ENCODE measurements around the gene C7orf57. TPM values are rescaled to one million over a fixed set of nuclear protein-coding genes. Genes with fewer than 3 reads are reported as not detected.
"Not testable (repeated sequence)": the region's sequence is repeated elsewhere in the genome, so short reads cannot be mapped to it uniquely, and the experiment has no call there.

C7orf57 gene
- under 1 TPM in 2 of 4 donors, not detected in 2; 0.03 to 0.04 TPM for polyA plus RNA-seq
- long read RNA-seq, donor 1, result 0 reads
- long read RNA-seq, donor 2, result 0 reads
- long read RNA-seq, donor 3, result 0 reads
- long read RNA-seq, donor 4, result 0 reads
- long read RNA-seq, donor 5, result 0 reads
- long read RNA-seq, donor 6, result 0 reads
- long read RNA-seq, donor 7, result 0 reads
- long read RNA-seq, donor 8, result 0 reads
- long read RNA-seq, donor 9, result 0 reads
- long read RNA-seq, donor 10, result 0 reads

DNA sequence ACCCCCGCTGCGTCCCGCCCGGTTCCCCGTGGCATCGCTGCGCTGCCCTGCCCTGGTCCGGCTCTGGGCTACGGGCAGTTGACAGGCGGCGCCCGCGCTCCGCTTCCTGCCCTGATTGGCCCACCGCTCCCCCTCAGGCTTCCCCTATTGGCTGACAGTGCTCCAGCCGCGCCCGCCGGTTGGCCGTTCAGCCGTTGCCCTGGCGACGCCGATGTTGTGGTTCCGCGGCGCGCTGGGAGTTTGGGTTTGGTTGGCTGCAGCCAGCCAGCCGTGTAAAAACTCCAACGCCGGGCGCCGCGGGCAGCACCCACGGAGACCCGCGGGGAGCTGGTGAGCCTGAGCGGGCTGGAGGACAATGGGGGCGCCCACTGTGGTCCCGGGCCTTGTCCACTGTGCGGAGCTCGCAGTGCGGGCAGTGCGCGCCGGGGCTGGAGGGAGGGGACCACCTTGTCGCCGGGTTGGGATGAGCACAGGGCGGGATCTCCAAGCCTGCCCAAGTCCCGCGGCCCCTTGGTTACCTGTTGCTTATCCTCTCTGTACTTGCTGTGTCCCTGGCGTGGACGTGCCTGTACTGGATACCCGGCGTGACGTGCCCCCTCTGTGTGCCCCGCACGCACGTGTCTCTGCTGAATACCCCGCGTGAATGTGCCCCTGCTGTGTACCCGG lies at the start of gene C7orf57:
C7orf57 (plus strand) TSS at position 243 of the 666 bp plus-strand sequence. CDS start 766 bp downstream, outside the sequence.
- H3K4me1 ChIP-seq (ENCODE audit: control insufficient read depth in 3 of 3, insufficient read depth in 2 of 3, low read depth in 1 of 3, low read length in 2 of 3), result peaks cover 0 to 11% (median 4%) of the 10 kb centered on the region in 3 donors
- WGBS, 3 donors, result 1% methylated on average over 56 to 62 of the region's 62 CpGs
- H3K9me3 ChIP-seq (ENCODE audit: control insufficient read depth in 2 of 2, insufficient read depth in 1 of 2, low read depth in 1 of 2, low read length in 1 of 2), result no peaks in the 10 kb centered on the region
- DNase-seq (peak; percentile 90 to 91), FAIRE-seq (no peak)
- H3K27ac ChIP-seq (ENCODE audit: low read depth in 1 of 3, low read length in 2 of 3), result no peak within 1 kb of the TSS
- H3K36me3 ChIP-seq (ENCODE audit: control insufficient read depth in 3 of 3, insufficient read depth in 2 of 3, low read depth in 1 of 3, low read length in 3 of 3), result no peaks in the 10 kb centered on the region
- H3K4me3 ChIP-seq (ENCODE audit: low read depth in 1 of 3, low read length in 3 of 3), result peak within 1 kb of the TSS in 2 of 3 donors; percentile 48 to 66
- peaks cover 0 to 39% (median 5%) of the 10 kb centered on the region in 3 donors for H3K27me3 ChIP-seq (ENCODE audit: control insufficient read depth in 3 of 3, insufficient read depth in 3 of 3, low read length in 3 of 3)

DNA sequence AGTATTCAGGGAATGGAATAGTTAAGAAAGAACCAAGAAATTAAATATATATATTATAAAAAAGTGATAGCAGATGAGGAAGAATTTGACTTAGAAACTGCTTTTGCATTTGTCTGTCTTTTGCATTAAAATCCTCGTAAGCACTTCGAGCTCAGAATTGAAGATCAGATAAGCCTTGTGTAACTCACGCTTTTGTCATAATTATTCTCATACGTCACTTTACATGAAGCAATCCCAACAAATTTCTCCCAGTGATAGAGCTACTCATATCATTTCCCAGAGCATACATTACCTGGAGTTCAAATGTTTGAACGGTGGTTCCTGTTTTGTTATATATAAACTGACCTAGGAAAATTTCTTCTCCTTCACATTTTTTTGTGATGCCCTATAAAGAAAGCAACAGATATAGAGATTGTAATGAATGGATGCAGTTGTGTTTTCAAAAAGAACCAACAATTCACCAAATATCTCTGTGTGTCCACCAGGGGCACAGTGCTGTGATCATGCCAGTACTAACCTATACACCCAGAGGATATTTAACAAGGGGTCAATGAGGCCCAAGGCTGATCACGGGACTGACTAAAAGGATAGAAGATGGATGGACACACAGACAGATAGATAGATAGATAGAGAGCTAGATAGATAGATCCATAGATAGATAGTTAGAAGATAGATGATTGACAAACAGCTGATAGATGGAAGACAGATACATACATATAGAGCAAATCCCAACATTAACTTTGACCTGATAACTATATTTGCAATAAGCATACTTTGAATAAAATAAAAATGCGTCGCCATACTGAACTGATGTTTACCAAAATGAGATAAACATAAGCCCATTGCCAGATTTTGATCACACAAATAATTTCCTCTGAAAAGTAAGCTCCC lies 46.6 kb upstream of the C7orf57 start:
- no peak for FAIRE-seq
- WGBS, 3 donors, result 77 to 82% (median 81%) methylated on average over 8 of the region's 8 CpGs
- DNase-seq, result no peak

DNA sequence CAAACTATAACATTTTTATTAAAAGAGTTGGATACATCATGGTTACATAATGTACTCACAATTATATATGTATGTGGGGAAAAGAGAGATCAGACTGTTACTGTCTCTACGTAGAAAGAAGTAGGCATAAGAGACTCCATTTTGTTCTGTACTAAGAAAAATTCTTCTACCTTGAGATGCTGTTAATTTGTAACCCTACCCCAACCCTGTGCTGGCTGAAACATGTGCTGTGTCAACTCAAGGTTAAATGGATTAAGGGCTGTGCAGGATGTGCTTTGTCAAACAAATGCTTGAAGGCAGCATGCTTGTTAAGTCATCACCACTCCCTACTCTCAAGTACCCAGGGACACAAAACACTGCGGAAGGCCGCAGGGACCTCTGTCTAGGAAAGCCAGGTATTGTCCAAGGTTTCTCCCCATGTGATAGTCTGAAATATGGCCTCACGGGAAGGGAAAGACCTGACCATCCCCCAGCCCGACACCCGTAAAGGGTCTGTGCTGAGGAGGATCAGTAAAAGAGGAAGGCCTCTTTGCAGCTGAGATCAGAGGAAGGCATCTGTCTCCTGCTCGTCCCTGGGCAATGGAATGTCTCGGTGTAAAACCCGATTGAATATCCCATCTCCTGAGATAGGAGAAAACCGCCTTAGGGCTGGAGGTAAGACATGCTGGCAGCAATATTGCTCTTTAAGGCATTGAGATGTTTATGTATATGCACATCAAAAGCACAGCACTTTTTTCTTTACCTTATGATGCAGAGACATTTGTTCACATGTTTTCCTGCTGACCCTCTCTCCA lies 45.5 kb upstream of the C7orf57 start:
- H3K27me3 ChIP-seq (ENCODE audit: control insufficient read depth in 3 of 3, insufficient read depth in 3 of 3, low read length in 3 of 3); H3K36me3 ChIP-seq (ENCODE audit: control insufficient read depth in 3 of 3, insufficient read depth in 2 of 3, low read depth in 1 of 3, low read length in 3 of 3); H3K4me1 ChIP-seq (ENCODE audit: control insufficient read depth in 3 of 3, insufficient read depth in 2 of 3, low read depth in 1 of 3, low read length in 2 of 3); H3K4me3 ChIP-seq (ENCODE audit: low read depth in 1 of 3, low read length in 3 of 3); FAIRE-seq; H3K9me3 ChIP-seq (ENCODE audit: control insufficient read depth in 2 of 2, insufficient read depth in 1 of 2, low read depth in 1 of 2, low read length in 1 of 2): not testable (repeated sequence)
- H3K27ac ChIP-seq (ENCODE audit: low read depth in 1 of 3, low read length in 2 of 3), result peak overlapping the region in 1 of 3 donors; percentile 45
- 76 to 93% (median 84%) methylated on average over 10 of the region's 10 CpGs for WGBS, 3 donors
- peak in 1 of 2 donors; percentile 54 for DNase-seq

More for the DNA sequence above, 46.6 kb upstream of the C7orf57 start:
- Histone ChIP-seq H3K27me3 (ENCODE audit: control insufficient read depth in 3 of 3, insufficient read depth in 3 of 3, low read length in 3 of 3) (no peaks in the 10 kb centered on the region), H3K4me3 (ENCODE audit: low read depth in 1 of 3, low read length in 3 of 3) (no peak overlapping the region), H3K9me3 (ENCODE audit: control insufficient read depth in 2 of 2, insufficient read depth in 1 of 2, low read depth in 1 of 2, low read length in 1 of 2) (no peaks in the 10 kb centered on the region), H3K27ac (ENCODE audit: low read depth in 1 of 3, low read length in 2 of 3) (no peak overlapping the region), H3K36me3 (ENCODE audit: control insufficient read depth in 3 of 3, insufficient read depth in 2 of 3, low read depth in 1 of 3, low read length in 3 of 3) (no peaks in the 10 kb centered on the region), H3K4me1 (ENCODE audit: control insufficient read depth in 3 of 3, insufficient read depth in 2 of 3, low read depth in 1 of 3, low read length in 2 of 3) (no peaks in the 10 kb centered on the region)

DNA sequence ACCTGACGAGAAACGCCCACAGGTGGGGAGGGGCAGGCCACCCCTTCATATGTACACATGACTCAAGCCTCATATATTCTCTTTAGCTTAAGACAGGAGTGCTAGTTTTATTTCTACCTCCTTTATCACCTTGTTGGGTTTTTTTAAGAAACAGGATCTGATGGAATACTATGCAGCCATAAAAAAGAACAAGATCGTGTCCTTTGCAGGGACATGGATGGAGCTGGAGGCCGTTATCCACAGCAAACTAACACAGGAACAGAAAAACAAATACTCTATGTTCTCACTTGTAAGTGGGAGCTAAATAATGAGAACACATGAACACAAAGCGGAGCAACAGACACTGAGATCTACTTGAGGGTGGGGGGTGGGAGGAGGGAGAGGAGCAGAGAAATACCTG lies 44.8 kb upstream of the C7orf57 start:
- no peak overlapping the region for H3K4me3 ChIP-seq (ENCODE audit: low read depth in 1 of 3, low read length in 3 of 3)
- H3K36me3 ChIP-seq (ENCODE audit: control insufficient read depth in 3 of 3, insufficient read depth in 2 of 3, low read depth in 1 of 3, low read length in 3 of 3), result no peaks in the 10 kb centered on the region
- no peak overlapping the region for H3K27ac ChIP-seq (ENCODE audit: low read depth in 1 of 3, low read length in 2 of 3)
- H3K27me3 ChIP-seq (ENCODE audit: control insufficient read depth in 3 of 3, insufficient read depth in 3 of 3, low read length in 3 of 3), result no peaks in the 10 kb centered on the region
- H3K9me3 ChIP-seq (ENCODE audit: control insufficient read depth in 2 of 2, insufficient read depth in 1 of 2, low read depth in 1 of 2, low read length in 1 of 2), result no peaks in the 10 kb centered on the region
- no peaks in the 10 kb centered on the region for H3K4me1 ChIP-seq (ENCODE audit: control insufficient read depth in 3 of 3, insufficient read depth in 2 of 3, low read depth in 1 of 3, low read length in 2 of 3)
- DNase-seq (no peak), FAIRE-seq (no peak)
- 94 to 98% (median 96%) methylated on average over 5 of the region's 5 CpGs for WGBS, 3 donors

DNA sequence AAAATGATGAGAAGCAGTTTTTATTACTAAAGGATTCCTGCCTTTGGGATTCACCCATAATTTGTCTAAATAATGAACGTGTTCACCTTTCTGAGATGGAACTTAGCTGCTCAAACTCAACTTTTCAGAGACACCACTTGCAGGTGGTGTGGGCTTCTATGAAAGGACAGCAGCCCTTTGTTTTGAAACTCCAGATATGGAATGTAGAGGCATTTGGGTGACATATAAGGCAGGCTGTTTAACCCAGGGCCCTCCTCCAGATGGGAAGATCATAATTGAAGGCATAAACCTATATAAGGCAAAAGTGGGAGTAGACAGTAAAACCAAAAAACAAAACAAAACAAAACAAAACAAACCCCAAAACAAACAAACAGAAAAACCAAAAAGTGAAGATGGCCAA lies 44.1 kb upstream of the C7orf57 start:
- H3K4me3 ChIP-seq (ENCODE audit: low read depth in 1 of 3, low read length in 3 of 3), result peak overlapping the region in 1 of 3 donors; percentile 50
- H3K27ac ChIP-seq (ENCODE audit: low read depth in 1 of 3, low read length in 2 of 3), result peak overlapping the region; percentile 38 to 76 (median 69)
- H3K4me1 ChIP-seq (ENCODE audit: control insufficient read depth in 3 of 3, insufficient read depth in 2 of 3, low read depth in 1 of 3, low read length in 2 of 3), result no peaks in the 10 kb centered on the region
- no peaks in the 10 kb centered on the region for H3K36me3 ChIP-seq (ENCODE audit: control insufficient read depth in 3 of 3, insufficient read depth in 2 of 3, low read depth in 1 of 3, low read length in 3 of 3)
- no peak for DNase-seq
- H3K27me3 ChIP-seq (ENCODE audit: control insufficient read depth in 3 of 3, insufficient read depth in 3 of 3, low read length in 3 of 3), result no peaks in the 10 kb centered on the region
- no peak for FAIRE-seq
- WGBS, 3 donors, result 83 to 90% (median 87%) methylated on average over 1 of the region's 1 CpG
- no peaks in the 10 kb centered on the region for H3K9me3 ChIP-seq (ENCODE audit: control insufficient read depth in 2 of 2, insufficient read depth in 1 of 2, low read depth in 1 of 2, low read length in 1 of 2)

DNA sequence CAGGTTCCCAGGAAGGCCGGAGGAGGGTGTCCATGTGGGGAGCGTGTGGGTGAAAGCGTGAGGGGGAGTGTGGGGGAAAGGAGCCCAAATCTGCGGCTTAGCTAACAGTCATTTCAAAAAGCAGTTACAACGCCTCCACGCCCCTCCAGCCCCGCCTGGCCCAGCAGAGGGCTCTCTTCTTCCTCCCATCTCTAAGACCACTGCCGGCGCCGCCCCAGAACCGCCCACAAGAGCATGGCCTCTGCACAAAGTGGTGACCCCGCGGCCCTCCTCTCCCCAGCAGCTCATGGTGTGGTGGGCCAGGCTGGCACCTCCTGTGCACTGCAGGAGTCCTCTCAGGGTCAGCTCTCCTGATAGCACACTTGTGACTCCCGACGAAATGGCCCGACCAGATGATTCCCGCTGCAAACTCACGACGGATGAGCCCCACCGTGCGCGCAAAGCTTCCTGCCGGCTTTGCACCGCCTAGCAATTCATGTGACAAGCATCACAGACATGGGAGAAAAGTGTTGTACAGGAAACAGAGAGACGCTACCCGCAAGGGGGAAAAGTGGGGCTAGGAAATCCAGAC lies 43.5 kb upstream of the C7orf57 start:
- H3K27me3 ChIP-seq (ENCODE audit: control insufficient read depth in 3 of 3, insufficient read depth in 3 of 3, low read length in 3 of 3), result no peaks in the 10 kb centered on the region

DNA sequence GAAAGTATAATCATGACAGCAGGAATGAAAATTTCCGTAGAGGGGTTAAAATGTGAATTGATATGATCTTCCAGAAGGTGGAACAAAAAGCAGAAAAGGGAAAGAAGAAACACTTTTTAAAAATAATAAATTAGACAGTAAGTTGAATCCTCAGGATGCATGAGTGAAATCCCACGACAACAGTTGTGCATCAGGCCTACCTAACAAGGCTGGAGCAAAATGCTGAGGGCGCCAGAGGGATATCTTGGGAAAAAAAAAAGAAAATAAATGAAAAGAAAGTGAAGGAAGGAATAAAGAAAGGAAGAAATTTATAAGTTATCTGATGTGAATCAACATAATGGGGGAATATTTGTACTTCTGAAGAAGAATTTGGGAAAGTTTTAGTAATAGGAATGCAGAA lies 42.9 kb upstream of the C7orf57 start:
- H3K4me3 ChIP-seq (ENCODE audit: low read depth in 1 of 3, low read length in 3 of 3), result no peak overlapping the region
- FAIRE-seq (no peak), DNase-seq (no peak)
- 46 to 59% (median 59%) methylated on average over 3 of the region's 3 CpGs for WGBS, 3 donors
- peak overlapping the region in 2 of 3 donors; percentile 54 to 69 for H3K27ac ChIP-seq (ENCODE audit: low read depth in 1 of 3, low read length in 2 of 3)
- no peaks in the 10 kb centered on the region for H3K9me3 ChIP-seq (ENCODE audit: control insufficient read depth in 2 of 2, insufficient read depth in 1 of 2, low read depth in 1 of 2, low read length in 1 of 2)
- no peaks in the 10 kb centered on the region for H3K36me3 ChIP-seq (ENCODE audit: control insufficient read depth in 3 of 3, insufficient read depth in 2 of 3, low read depth in 1 of 3, low read length in 3 of 3)
- H3K27me3 ChIP-seq (ENCODE audit: control insufficient read depth in 3 of 3, insufficient read depth in 3 of 3, low read length in 3 of 3), result no peaks in the 10 kb centered on the region
- no peaks in the 10 kb centered on the region for H3K4me1 ChIP-seq (ENCODE audit: control insufficient read depth in 3 of 3, insufficient read depth in 2 of 3, low read depth in 1 of 3, low read length in 2 of 3)

More for the DNA sequence above, 43.5 kb upstream of the C7orf57 start:
- Histone ChIP-seq H3K4me1 (ENCODE audit: control insufficient read depth in 3 of 3, insufficient read depth in 2 of 3, low read depth in 1 of 3, low read length in 2 of 3) (no peaks in the 10 kb centered on the region), H3K4me3 (ENCODE audit: low read depth in 1 of 3, low read length in 3 of 3) (peak overlapping the region in 2 of 3 donors; percentile 50 to 69), H3K27ac (ENCODE audit: low read depth in 1 of 3, low read length in 2 of 3) (peak overlapping the region; percentile 38 to 76 (median 69)), H3K36me3 (ENCODE audit: control insufficient read depth in 3 of 3, insufficient read depth in 2 of 3, low read depth in 1 of 3, low read length in 3 of 3) (no peaks in the 10 kb centered on the region), H3K9me3 (ENCODE audit: control insufficient read depth in 2 of 2, insufficient read depth in 1 of 2, low read depth in 1 of 2, low read length in 1 of 2) (no peaks in the 10 kb centered on the region)
- DNase-seq (peak; percentile 89 to 93), FAIRE-seq (no peak)
- 1 to 6% (median 2%) methylated on average over 23 to 26 of the region's 26 CpGs for WGBS, 3 donors

All from small intestine (tissue), 16 donors.